ENCODE measurements around the gene NT5E. TPM values are rescaled to one million over a fixed set of nuclear protein-coding genes. Genes with fewer than 3 reads are reported as not detected.

The NT5E gene
- total RNA-seq, 1 donor from 2014 or later: not detected

- H3F3A ChIP-seq (ENCODE audit: low read depth): no peaks in the 10 kb centered on the region
- no peak for DNase-seq (ENCODE audit: low spot score)
- H3K27ac Mint-ChIP-seq: no peak overlapping the region
- no peaks in the 10 kb centered on the region for H3K36me3 Mint-ChIP-seq
- no peak overlapping the region for H3K9ac ChIP-seq
- no peaks in the 10 kb centered on the region for H3K4me1 ChIP-seq
- no peak overlapping the region for H3K27ac ChIP-seq
- no peaks in the 10 kb centered on the region for H3K27me3 Mint-ChIP-seq (ENCODE audit: insufficient read depth, low read depth)
- no peak overlapping the region for H3K4me3 Mint-ChIP-seq
- peaks cover 4% of the 10 kb centered on the region for H3K9me3 Mint-ChIP-seq
- no peaks in the 10 kb centered on the region for H3K36me3 ChIP-seq
- no peaks in the 10 kb centered on the region for H4K20me1 ChIP-seq (ENCODE audit: low read depth)
- no peaks in the 10 kb centered on the region for H3K27me3 ChIP-seq
- no peak overlapping the region for H3K4me2 ChIP-seq
- TF ChIP-seq EZH2 (IDR thresholded peaks at IDR 0.05) (no peak), EZH2phosphoT487 (IDR thresholded peaks at IDR 0.05) (no peak)
- TF ChIP-seq, protein P1, sequence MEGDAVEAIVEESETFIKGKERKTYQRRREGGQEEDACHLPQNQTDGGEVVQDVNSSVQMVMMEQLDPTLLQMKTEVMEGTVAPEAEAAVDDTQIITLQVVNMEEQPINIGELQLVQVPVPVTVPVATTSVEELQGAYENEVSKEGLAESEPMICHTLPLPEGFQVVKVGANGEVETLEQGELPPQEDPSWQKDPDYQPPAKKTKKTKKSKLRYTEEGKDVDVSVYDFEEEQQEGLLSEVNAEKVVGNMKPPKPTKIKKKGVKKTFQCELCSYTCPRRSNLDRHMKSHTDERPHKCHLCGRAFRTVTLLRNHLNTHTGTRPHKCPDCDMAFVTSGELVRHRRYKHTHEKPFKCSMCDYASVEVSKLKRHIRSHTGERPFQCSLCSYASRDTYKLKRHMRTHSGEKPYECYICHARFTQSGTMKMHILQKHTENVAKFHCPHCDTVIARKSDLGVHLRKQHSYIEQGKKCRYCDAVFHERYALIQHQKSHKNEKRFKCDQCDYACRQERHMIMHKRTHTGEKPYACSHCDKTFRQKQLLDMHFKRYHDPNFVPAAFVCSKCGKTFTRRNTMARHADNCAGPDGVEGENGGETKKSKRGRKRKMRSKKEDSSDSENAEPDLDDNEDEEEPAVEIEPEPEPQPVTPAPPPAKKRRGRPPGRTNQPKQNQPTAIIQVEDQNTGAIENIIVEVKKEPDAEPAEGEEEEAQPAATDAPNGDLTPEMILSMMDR (IDR thresholded peaks at IDR 0.05): no peak
- no peaks in the 10 kb centered on the region for H3K79me2 ChIP-seq (ENCODE audit: low read depth)
- H3K4me1 Mint-ChIP-seq: no peaks in the 10 kb centered on the region
- H3K9me3 ChIP-seq (ENCODE audit: low read depth): no peaks in the 10 kb centered on the region
- no peak overlapping the region for H2AFZ ChIP-seq (replicated peaks)
- H3K4me3 ChIP-seq: no peak overlapping the region
Observed at GRCh38 chr6:85436411-85436810, 13.5 kb upstream of the NT5E start.

- Histone ChIP-seq H3K79me2 (ENCODE audit: low read depth) (no peaks in the 10 kb centered on the region), H3K9me3 (ENCODE audit: low read depth) (no peaks in the 10 kb centered on the region), H3K27ac (no peak overlapping the region), H2AFZ (replicated peaks) (no peak overlapping the region), H4K20me1 (ENCODE audit: low read depth) (no peaks in the 10 kb centered on the region), H3F3A (ENCODE audit: low read depth) (no peaks in the 10 kb centered on the region), H3K27me3 (no peaks in the 10 kb centered on the region), H3K36me3 (no peaks in the 10 kb centered on the region), H3K4me3 (no peak overlapping the region), H3K4me1 (no peaks in the 10 kb centered on the region), H3K4me2 (no peak overlapping the region), H3K9ac (no peak overlapping the region)
- Mint-ChIP-seq H3K27ac (no peak overlapping the region), H3K27me3 (ENCODE audit: insufficient read depth, low read depth) (no peaks in the 10 kb centered on the region), H3K4me1 (no peaks in the 10 kb centered on the region), H3K9me3 (peaks cover 6% of the 10 kb centered on the region), H3K36me3 (no peaks in the 10 kb centered on the region), H3K4me3 (no peak overlapping the region)
- TF ChIP-seq, protein P1 (IDR thresholded peaks at IDR 0.05): no peak
- no peak for TF ChIP-seq EZH2 (IDR thresholded peaks at IDR 0.05)
- DNase-seq (ENCODE audit: low spot score): no peak
Observed at GRCh38 chr6:85436939-85437495, 12.9 kb upstream of the NT5E start.

- H3K9me3 Mint-ChIP-seq: peaks cover 6% of the 10 kb centered on the region
- no peaks in the 10 kb centered on the region for H3K36me3 Mint-ChIP-seq
- no peaks in the 10 kb centered on the region for H3K4me1 Mint-ChIP-seq
- H3K4me3 Mint-ChIP-seq: no peak overlapping the region
- Histone ChIP-seq H3K36me3 (no peaks in the 10 kb centered on the region), H2AFZ (replicated peaks) (no peak overlapping the region), H3K79me2 (ENCODE audit: low read depth) (no peaks in the 10 kb centered on the region), H3K27me3 (peaks cover 32% of the 10 kb centered on the region), H3K4me3 (no peak overlapping the region), H3K9ac (no peak overlapping the region), H3K9me3 (ENCODE audit: low read depth) (no peaks in the 10 kb centered on the region), H4K20me1 (ENCODE audit: low read depth) (no peaks in the 10 kb centered on the region), H3K4me1 (no peaks in the 10 kb centered on the region), H3F3A (ENCODE audit: low read depth) (no peaks in the 10 kb centered on the region), H3K4me2 (no peak overlapping the region), H3K27ac (no peak overlapping the region)
- H3K27me3 Mint-ChIP-seq (ENCODE audit: insufficient read depth, low read depth): peaks cover 14% of the 10 kb centered on the region
- no peak overlapping the region for H3K27ac Mint-ChIP-seq
- no peak for DNase-seq (ENCODE audit: low spot score)
- TF ChIP-seq EZH2phosphoT487 (IDR thresholded peaks at IDR 0.05): no peak
Observed at GRCh38 chr6:85443349-85444117, 6.3 kb upstream of the NT5E start.

DNA sequence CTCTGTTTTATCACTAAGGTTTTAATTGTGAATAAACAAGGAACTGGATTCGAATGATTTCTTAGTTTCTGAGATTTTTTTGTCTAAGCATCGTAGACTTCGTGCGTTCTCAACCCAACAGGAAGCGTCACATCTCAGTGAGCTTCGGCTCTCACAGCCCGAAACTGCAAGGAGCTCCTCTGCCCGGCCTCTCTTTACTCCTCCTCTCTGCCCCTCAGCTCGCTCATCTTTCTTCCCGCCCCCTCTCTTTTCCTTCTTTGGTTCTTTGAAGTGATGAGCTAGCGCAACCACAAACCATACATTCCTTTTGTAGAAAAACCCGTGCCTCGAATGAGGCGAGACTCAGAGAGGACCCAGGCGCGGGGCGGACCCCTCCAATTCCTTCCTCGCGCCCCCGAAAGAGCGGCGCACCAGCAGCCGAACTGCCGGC, 480 bp upstream of the NT5E start:
- H3K4me1 Mint-ChIP-seq: peaks cover 11% of the 10 kb centered on the region
- H3K9me3 ChIP-seq (ENCODE audit: low read depth): no peaks in the 10 kb centered on the region
- TF ChIP-seq EZH2 (IDR thresholded peaks at IDR 0.05) (no peak), EZH2phosphoT487 (IDR thresholded peaks at IDR 0.05) (no peak)
- TF ChIP-seq, protein P1 (IDR thresholded peaks at IDR 0.05): no peak
- H3K9me3 Mint-ChIP-seq: no peaks in the 10 kb centered on the region
- H3K4me1 ChIP-seq: no peaks in the 10 kb centered on the region
- no peaks in the 10 kb centered on the region for H3F3A ChIP-seq (ENCODE audit: low read depth)
- no peak overlapping the region for H3K27ac ChIP-seq
- peak overlapping the region; percentile 92 for H3K4me2 ChIP-seq
- H3K4me3 ChIP-seq: peak overlapping the region; percentile 56
- H3K27me3 Mint-ChIP-seq (ENCODE audit: insufficient read depth, low read depth): peaks cover 33% of the 10 kb centered on the region
- peak; percentile 56 for DNase-seq (ENCODE audit: low spot score)
- no peaks in the 10 kb centered on the region for H3K36me3 ChIP-seq
- peaks cover 91% of the 10 kb centered on the region for H3K27me3 ChIP-seq
- H3K9ac ChIP-seq: no peak overlapping the region
- no peaks in the 10 kb centered on the region for H3K36me3 Mint-ChIP-seq
- H3K4me3 Mint-ChIP-seq: peak overlapping the region; percentile 89
- no peaks in the 10 kb centered on the region for H4K20me1 ChIP-seq (ENCODE audit: low read depth)
- H3K27ac Mint-ChIP-seq: no peak overlapping the region
- H3K79me2 ChIP-seq (ENCODE audit: low read depth): no peaks in the 10 kb centered on the region
- peak overlapping the region; percentile 81 for H2AFZ ChIP-seq (replicated peaks)
